Smooth muscle cell of the coronary artery (primary cell): Measurements from ENCODE around the gene UBL3. TPM values are rescaled to one million over a fixed set of nuclear protein-coding genes. Genes with fewer than 3 reads are reported as not detected.

Experiments used
- total RNA-seq: library from RNA; depleted of rRNA; stranded (reverse); fragments of >200 nt; gene quantifications from 2 replicates; pipeline ENCODE4 v1.2.3, GENCODE V29; 2014; ENCODE audit warnings: low replicate concordance

The UBL3 gene
- 8.8 and 13.5 TPM in 2 replicates for total RNA-seq

GRCh38 chr13:29850213-29850898 lies at the start of gene UBL3:
Gene UBL3 (minus strand): TSS chr13:29850617. CDS start chr13:29849538, 1,079 bp downstream.

